IPS-NIHi7 (cell line): ENCODE data around the gene OSBPL3.

Experiments
- DNase-seq: peaks from one replicate; pipeline ENCODE4 v3.0.0; 2012; ENCODE audit warnings: mixed read lengths; ENCODE audit errors: extremely low spot score

The OSBPL3 gene

GRCh38 chr7:24952464-24952863, 27.5 kb downstream of the OSBPL3 start:
- no peak for DNase-seq

DNA sequence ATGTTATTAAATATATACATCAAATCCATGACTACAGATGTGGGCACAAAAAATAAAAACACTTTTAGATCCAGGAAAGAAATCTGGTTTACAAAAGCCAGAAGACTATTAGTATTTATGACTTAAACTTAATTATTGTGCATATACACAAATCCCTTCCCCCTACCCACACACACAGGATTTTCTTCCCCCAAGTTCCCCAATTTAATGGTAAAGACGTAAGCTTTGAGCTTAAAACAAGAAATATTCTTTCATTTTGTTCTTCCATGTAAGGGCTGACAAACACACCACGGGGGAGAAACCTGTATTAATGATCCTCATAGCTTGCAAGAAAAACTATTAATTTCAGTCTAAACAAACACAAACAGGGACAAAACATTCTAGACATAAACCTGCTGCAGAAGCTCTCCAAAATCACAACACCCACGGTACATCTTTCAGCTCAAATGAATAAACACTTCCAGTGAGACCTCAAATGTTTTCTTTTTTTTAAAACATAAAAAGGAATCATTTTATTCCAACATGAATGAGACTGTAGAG, 28.5 kb downstream of the OSBPL3 start:
- no peak for DNase-seq

DNA sequence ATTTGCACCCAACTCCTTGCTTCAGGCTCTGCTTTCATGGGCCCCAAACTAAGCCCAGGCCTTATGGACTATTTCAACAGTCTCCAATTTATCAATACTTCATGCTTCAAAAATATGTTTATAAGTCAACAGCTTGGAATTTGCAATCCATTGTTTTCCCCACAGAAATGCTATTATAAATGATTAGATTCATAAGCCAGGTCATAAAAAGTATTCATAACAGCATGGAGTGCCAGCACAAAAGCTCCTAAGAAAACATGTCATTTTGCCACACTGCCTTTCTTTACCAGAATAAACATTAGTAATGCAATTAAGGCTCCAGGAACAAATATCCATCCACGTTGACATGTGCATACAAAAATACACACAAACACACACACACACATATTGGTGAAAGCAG, 30.1 kb downstream of the OSBPL3 start:
- DNase-seq: no peak

DNA sequence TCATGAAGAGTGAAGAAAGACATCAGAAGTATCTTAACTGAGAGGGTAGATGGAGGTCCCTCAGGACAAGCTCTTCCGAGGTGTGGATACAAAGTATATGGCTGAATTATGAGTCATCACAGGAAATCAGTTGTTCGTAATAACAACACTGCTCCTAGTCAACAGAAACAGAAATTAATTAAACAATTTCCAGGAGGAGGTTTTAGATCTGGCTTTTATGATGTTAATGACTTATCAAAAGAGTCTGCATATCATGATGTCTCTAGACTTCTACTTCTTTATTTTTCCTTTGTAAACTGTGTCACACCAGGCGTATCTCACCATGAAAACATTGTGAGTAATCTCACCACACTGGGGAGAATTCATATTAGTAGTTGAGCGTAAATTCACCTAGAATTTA, 31.2 kb downstream of the OSBPL3 start:
- DNase-seq: no peak

DNA sequence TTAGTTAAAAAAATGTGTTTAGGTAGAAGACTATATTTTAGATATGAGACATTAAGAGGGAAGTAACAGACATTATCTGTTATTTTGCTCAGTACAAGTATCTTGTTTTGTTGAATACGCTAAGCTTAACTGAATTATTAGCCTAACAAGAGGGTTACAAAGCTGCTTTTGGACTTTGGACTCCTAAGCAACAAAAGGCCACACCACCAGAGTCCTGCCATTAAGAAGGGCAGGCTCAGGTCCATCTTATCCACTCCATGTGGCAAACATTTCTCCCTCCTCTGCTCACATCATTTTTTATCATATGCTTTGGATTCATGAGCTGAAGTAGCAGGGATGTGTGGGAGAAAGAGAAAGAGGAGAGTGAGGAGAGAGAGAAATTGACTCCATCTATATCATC, 33.5 kb downstream of the OSBPL3 start:
- DNase-seq: no peak

- DNase-seq: no peak
Measured at GRCh38 chr7:24945899-24946298, 34.1 kb downstream of the OSBPL3 start.

DNA sequence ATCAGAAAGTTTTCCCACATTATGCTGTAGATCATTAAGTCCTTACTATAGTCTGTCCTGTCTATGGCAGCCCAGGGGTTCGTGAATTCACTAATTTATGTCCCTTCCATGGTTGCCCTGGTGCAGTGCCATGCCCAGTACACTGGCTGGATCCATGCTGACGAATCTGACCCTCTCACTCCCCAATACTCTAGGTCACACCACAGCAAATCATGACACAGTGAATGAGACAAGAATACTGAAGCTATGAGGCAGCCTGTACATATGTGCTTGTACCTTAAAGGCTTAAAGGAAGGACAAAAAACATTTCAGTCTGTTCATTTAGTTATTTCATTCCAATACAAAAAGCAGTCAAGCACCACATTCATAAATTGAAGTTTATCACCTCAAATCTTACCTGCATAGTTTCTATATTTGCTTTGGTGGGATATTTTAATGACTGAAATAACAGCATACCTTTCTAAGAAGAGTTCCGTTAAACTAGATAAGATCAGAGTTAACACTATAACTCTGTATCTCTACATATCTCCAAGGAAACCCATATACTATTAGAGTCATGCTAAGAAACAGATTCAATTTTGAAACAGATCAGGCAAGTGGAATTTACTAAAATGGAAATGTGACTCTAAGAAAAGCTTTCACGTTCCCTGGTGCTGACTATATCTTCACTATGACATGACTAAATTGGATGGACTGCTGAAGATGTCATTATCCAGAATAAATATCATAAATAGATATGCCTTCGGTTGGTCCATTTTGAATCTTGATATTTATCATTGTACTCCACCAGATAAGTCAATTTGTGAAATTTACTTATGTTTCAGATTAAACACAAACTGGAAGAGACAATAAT, 36.7 kb downstream of the OSBPL3 start:
- DNase-seq: no peak

DNA sequence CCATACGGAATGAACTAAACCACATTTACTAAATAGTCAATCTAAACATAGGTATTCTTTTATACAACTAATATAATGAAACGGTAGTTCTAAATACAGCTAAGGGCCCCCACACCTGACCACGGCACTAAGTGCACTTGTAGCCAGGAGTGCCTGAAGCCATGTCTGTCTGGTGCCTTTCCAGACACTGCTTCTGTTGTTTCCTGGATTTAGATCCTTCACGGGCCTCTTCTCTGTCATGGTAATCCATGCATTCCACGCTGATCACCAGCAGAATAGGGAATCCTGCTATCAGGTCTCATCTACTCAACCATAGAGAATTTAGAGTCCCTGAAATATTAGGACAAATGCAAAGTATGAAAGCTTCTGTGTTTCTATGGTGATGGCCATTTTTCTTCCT, 37.8 kb downstream of the OSBPL3 start:
- no peak for DNase-seq

GRCh38 chr7:24939416-24939815, 40.6 kb downstream of the OSBPL3 start:
- no peak for DNase-seq

GRCh38 chr7:24936121-24936824, 43.7 kb downstream of the OSBPL3 start:
- no peak for DNase-seq

GRCh38 chr7:24933298-24933697, 46.7 kb downstream of the OSBPL3 start:
- DNase-seq: no peak

DNA sequence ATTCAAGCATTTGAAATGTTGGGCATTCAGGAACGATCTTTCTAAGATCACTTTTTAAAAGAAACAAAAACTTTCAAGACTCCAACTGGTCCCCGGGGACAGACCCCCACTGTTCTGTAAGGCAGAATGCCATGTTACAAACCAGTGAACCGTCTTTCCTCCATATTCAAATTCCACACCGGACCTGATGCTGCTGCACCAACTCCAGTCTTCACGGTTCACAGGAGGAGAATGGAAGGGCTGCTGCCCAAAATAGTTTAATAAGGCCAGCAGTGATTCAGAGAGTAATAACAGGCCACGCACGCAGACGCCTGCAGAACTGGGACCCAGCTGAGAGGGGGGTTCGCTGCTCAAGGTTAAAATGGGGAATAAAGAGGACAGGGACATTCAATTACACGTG, 47.2 kb downstream of the OSBPL3 start:
- no peak for DNase-seq

- no peak for DNase-seq
Measured at GRCh38 chr7:24932389-24932788, 47.6 kb downstream of the OSBPL3 start.

DNA sequence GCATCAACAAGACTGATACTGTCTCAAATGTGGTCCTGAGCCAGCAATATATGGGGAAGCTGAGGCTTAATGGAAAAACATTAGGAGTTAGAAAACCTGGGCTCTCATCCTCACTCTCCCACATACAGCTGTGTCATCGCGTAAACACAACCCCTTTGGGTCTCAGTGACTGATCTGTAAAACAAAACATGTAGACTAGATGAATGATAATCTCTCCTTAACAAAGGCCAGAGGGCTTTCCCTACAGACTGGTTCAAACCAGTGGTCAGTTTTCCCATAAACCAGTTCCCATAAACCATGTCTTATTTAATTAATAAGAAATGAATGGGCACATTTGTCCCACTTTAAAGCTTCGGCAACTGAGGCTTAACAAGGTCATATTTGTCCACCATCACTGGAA, 48.1 kb downstream of the OSBPL3 start:
- DNase-seq: no peak

- DNase-seq: no peak
Measured at GRCh38 chr7:24930856-24931255, 49.1 kb downstream of the OSBPL3 start.

GRCh38 chr7:24926623-24927524, 53.1 kb downstream of the OSBPL3 start:
- no peak for DNase-seq

DNA sequence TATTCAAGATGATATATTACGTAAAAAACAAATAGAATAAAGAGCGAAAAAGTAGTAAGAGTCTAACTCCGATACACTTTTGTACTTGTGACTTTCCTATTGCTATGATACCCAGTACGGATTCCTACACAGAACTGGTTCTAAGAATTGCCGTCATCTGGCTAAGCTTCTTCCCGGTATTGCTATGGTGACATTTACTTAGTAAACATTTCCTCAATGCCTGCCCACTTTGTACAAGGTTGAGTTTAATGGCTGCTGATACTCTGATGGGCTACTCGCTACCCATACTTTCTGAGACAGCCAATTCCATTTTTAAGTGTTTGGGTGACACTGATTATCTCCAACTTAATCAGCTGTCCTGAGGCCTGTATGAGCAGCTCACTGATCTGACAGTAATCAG, 55.6 kb downstream of the OSBPL3 start:
- no peak for DNase-seq

DNA sequence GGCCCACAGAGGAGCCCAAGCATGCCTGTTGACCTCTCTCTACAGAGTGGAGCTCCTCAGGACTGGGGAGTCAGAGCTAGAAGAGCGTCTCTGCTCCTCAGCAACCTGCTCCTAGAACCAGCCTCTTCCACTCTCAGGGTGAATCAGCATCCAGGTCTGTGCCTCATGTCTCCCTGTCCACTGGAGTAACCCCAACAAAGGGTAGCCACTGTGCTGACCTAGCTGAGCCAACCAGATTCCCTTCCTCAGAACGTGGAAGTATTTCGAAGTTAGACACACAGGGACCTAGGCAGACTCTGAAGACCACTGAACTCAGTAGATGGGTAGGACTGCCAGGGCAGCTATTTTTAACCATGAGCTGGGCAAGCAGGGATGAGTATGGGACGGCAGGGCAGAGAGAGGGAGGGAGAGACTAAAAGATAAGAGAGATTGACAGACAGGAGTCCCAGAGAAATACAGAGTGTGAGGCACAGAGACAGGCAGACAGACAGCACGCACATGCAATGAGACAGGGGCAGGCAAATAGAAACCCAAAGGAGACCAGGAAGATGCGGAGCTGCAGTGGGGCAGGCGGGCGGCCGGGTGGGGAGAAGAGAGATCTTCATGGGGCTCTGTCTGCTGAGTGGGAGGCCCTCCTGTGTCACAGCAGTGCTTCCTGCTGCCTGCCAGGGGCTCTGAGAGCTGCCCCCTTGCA, 56.7 kb downstream of the OSBPL3 start:
- DNase-seq: no peak

GRCh38 chr7:24922099-24922773, 57.7 kb downstream of the OSBPL3 start:
- no peak for DNase-seq

DNA sequence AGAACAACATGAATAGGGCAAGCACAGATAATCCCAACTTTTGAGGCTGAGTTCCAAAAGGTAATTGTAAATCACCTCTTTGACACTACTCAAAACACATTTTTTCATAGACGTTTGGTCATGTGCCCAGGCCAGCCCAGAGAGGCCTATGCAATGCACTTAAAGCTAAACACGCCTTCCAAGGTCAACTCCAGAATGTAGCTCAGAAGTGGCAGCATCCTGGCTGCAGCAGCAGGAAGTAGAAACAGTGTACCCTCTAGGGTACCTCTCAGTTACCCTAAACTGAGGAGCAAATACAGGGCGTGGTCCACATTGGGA, 58.7 kb downstream of the OSBPL3 start:
- DNase-seq: no peak
